Vagina (tissue), 2 donors: Measurements from ENCODE around the gene ADAMTS9.

ENCODE experiments used
- POLR2A ChIP-seq, 2 donors: fragments of 450-650 bp; IDR thresholded peaks; one replicate each; pipeline ENCODE4 v1.6.1; 2017; ENCODE audit warnings: antibody characterized with exemption in 2 of 2, mild to moderate bottlenecking in 2 of 2, moderate library complexity in 2 of 2
- POLR2AphosphoS5 ChIP-seq, 2 donors: sonication (generic); formaldehyde crosslinking; IDR thresholded peaks; one replicate each; pipeline ENCODE4 v1.9.0; 2017; ENCODE audit warnings: antibody characterized with exemption in 2 of 2, mild to moderate bottlenecking in 2 of 2, low read depth in 1 of 2; ENCODE audit not compliant: insufficient read depth in 1 of 2
- TF ChIP-seq, protein P1 (sequence below), 3 experiments: fragments of 450-650 bp in 2 of 3; fragments of 200-600 bp in 1 of 3; sonication (generic) in 1 of 3; IDR thresholded peaks; one replicate each; pipeline ENCODE4 v1.5.1; 2017 to 2019; ENCODE audit warnings: antibody characterized with exemption in 3 of 3, mild to moderate bottlenecking in 2 of 3, moderate library complexity in 2 of 3

DNA sequence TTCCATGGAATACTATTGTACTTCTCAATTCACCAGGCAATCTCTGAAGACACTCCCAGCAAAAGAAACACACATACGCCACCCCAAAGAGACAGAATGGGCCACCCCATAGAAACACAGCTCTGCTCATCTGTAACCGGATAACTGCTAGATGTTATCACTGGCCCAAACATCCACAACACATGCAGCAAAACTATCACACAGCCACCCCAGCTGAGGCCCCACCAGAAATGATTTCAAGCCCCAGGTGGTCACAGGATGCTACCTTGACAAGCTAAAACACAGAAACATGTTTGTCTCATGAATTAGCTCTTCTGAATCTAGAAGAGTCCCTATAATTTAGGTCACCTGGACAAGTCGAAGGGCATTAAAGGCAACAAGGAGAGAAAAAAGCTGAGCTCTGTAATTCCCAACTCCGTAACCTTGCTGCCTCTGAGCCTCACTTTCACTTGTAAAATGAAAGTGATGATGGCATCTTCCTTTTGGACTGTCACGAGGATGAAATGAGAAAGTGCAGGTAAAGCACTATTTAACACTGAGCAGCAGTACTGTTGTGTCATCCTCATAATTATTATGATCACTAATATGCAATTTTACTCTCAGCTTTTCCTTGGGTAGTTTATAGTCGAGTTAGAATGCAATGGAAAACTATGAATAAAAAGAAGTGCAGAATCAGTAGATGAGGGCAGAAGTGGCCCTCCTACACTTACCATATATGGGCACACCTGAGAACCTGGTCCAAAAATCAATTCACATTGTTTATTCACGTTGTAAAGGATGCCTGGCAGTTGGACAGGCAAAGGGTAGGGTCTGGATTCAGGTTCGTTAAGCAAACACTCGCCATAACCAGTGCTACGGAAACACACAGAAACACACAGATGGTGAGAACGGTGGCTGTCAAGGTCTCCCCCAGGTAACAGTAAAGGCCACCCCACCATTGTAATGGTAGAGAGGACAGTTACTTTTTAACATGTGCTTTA lies 38.6 kb downstream of the ADAMTS9 start:
- TF ChIP-seq, protein P1, sequence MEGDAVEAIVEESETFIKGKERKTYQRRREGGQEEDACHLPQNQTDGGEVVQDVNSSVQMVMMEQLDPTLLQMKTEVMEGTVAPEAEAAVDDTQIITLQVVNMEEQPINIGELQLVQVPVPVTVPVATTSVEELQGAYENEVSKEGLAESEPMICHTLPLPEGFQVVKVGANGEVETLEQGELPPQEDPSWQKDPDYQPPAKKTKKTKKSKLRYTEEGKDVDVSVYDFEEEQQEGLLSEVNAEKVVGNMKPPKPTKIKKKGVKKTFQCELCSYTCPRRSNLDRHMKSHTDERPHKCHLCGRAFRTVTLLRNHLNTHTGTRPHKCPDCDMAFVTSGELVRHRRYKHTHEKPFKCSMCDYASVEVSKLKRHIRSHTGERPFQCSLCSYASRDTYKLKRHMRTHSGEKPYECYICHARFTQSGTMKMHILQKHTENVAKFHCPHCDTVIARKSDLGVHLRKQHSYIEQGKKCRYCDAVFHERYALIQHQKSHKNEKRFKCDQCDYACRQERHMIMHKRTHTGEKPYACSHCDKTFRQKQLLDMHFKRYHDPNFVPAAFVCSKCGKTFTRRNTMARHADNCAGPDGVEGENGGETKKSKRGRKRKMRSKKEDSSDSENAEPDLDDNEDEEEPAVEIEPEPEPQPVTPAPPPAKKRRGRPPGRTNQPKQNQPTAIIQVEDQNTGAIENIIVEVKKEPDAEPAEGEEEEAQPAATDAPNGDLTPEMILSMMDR (IDR thresholded peaks at IDR 0.05): no peak
- TF ChIP-seq POLR2A (IDR thresholded peaks at IDR 0.05) (no peak), POLR2AphosphoS5 (IDR thresholded peaks at IDR 0.05; ENCODE audit: insufficient read depth in 1 of 2, low read depth in 1 of 2) (no peak)
